Neural progenitor cell (in vitro differentiated cells): Measurements from ENCODE around the gene PLIN3. TPM values are rescaled to one million over a fixed set of nuclear protein-coding genes. Genes with fewer than 3 reads are reported as not detected.

Experiments
- DNase-seq: peaks from one replicate; pipeline ENCODE4 v3.0.0-alpha.2; 2016; ENCODE audit warnings: low spot score
- H2AFZ ChIP-seq: fragments of 200-600 bp; sonication (generic); replicated peaks from 2 replicates; pipeline ENCODE4 v1.6.1; 2016; ENCODE audit warnings: antibody characterized with exemption
- H3F3A ChIP-seq: fragments of 200-600 bp; sonication (generic); 2 replicates; pipeline ENCODE4 v1.6.1; 2016; ENCODE audit warnings: antibody characterized with exemption, low read depth
- H3K27ac ChIP-seq: fragments of 200-600 bp; sonication (generic); 2 replicates; pipeline ENCODE4 v1.5.1; 2016; ENCODE audit warnings: mild to moderate bottlenecking
- H3K27me3 ChIP-seq: fragments of 200-600 bp; sonication (generic); 2 replicates; pipeline ENCODE4 v1.6.1; 2016; ENCODE audit warnings: mild to moderate bottlenecking, moderate library complexity
- H3K36me3 ChIP-seq: fragments of 200-600 bp; sonication (generic); 2 replicates; pipeline ENCODE4 v1.5.1; 2016
- H3K4me1 ChIP-seq: fragments of 200-600 bp; sonication (generic); 2 replicates; pipeline ENCODE4 v1.6.1; 2016; ENCODE audit warnings: mixed run types
- H3K4me2 ChIP-seq: fragments of 200-600 bp; sonication (generic); 2 replicates; pipeline ENCODE4 v1.6.1; 2016
- H3K4me3 ChIP-seq: fragments of 200-600 bp; sonication (generic); 2 replicates; pipeline ENCODE4 v1.5.1; 2016
- H3K79me2 ChIP-seq: fragments of 200-600 bp; sonication (generic); 2 replicates; pipeline ENCODE4 v1.6.1; 2016; ENCODE audit warnings: low read depth
- H3K9ac ChIP-seq: fragments of 200-600 bp; sonication (generic); 2 replicates; pipeline ENCODE4 v1.6.1; 2016
- H3K9me3 ChIP-seq: fragments of 200-600 bp; sonication (generic); 2 replicates; pipeline ENCODE4 v1.5.1; 2016; ENCODE audit warnings: low read depth
- H4K20me1 ChIP-seq: fragments of 200-600 bp; sonication (generic); 2 replicates; pipeline ENCODE4 v1.6.1; 2016; ENCODE audit warnings: low read depth
- H3K27ac Mint-ChIP-seq: 3 replicates; pipeline ENCODE4 v1.8.0; 2021; ENCODE audit warnings: mixed read lengths
- H3K27me3 Mint-ChIP-seq: 2 replicates; pipeline ENCODE4 v1.8.0; 2022; ENCODE audit warnings: low read depth, mild to moderate bottlenecking, inconsistent platforms, moderate library complexity, mixed read lengths; ENCODE audit not compliant: insufficient read depth
- H3K36me3 Mint-ChIP-seq: 3 replicates; pipeline ENCODE4 v1.8.0; 2021; ENCODE audit warnings: mixed read lengths
- H3K4me1 Mint-ChIP-seq: 3 replicates; pipeline ENCODE4 v1.8.0; 2021; ENCODE audit warnings: mixed read lengths
- H3K4me3 Mint-ChIP-seq: 3 replicates; pipeline ENCODE4 v1.8.0; 2021; ENCODE audit warnings: mild to moderate bottlenecking, moderate library complexity, mixed read lengths
- H3K9me3 Mint-ChIP-seq: 3 replicates; pipeline ENCODE4 v1.8.0; 2020; ENCODE audit warnings: mixed read lengths
- EZH2 ChIP-seq: fragments of 200-600 bp; sonication (generic); IDR thresholded peaks from 2 replicates; pipeline ENCODE4 v1.6.1; 2017; ENCODE audit warnings: antibody characterized with exemption, mild to moderate bottlenecking, moderate library complexity
- EZH2phosphoT487 ChIP-seq: fragments of 200-600 bp; sonication (generic); IDR thresholded peaks from 2 replicates; pipeline ENCODE4 v1.6.1; 2017; ENCODE audit warnings: antibody characterized with exemption
- total RNA-seq: library from RNA; depleted of rRNA; stranded (reverse); fragments of >200 nt; gene quantifications from 2 replicates; pipeline ENCODE4 v1.2.3, GENCODE V29; 2015; ENCODE audit warnings: low replicate concordance
- TF ChIP-seq, protein P1 (sequence below): fragments of 200-600 bp; sonication (generic); IDR thresholded peaks from 2 replicates; pipeline ENCODE4 v1.5.1; 2017; ENCODE audit warnings: antibody characterized with exemption, mild to moderate bottlenecking

The PLIN3 gene
- total RNA-seq, 1 donor from 2014 or later: 49.7 TPM

DNA sequence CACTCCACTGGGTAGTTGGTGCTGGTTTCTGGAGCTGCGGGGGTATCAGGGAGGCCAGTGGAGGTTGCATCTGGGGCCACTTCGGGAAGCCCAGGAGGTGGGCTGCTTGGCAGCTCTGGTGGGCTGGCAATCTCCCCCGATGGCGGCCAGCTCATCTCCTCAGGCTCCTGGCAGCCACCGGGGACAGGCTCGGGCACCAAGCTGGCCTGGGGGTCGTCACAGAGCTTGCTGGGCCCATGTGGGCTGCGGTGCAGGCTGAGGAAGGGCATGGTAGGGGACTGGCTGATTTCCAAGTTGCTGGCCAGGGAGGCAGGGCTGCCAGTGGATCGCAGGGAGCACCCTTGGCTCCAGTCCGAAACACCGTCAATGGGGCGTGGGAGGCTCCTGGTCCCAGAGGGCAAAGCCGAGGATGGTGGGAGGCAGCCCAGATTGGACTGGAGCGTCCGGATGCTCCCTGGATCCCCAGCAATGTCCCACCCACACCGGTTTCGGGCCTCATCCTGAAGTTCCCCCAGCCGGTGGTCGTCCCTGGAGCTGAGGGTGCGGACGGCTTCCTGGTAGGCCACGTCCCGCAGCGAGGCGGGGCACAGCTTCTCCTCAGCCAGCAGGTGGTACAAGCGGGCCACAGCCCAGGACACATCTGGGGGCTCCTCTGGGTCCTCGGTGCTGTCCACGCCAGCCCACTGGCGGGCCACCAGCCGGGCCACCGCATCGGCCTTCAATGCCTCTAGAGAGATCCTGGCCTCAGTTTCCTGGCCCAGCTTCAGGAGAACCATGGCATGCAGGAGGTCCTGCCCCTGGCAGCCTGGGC is 49.8 kb downstream of the PLIN3 start:
- H3K27me3 Mint-ChIP-seq: peaks cover 12% of the 10 kb centered on the region
- DNase-seq: no peak
- peaks cover 10% of the 10 kb centered on the region for H3F3A ChIP-seq

DNA sequence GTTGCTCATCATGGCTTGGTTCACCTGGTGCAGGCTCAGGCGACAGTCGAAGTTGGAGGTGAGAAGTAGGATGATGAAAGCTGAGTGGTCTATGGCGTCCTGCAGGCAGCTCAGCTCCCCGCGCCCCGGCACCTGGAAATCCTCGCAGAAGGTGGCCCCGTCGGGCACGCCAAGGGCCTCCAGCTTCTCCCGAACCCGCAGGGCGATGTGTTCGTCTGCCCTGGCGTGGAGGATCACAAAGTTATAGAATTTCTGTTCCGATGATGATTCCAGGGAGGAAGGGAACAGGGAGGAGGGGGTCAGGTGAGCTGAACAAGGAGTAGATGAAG is 50.6 kb downstream of the PLIN3 start:
- DNase-seq: no peak
- Histone ChIP-seq H3F3A (peaks cover 10% of the 10 kb centered on the region), H2AFZ (no peak overlapping the region), H3K27ac (no peak overlapping the region), H4K20me1 (no peaks in the 10 kb centered on the region), H3K9me3 (no peaks in the 10 kb centered on the region), H3K36me3 (no peaks in the 10 kb centered on the region), H3K9ac (no peak overlapping the region), H3K27me3 (no peaks in the 10 kb centered on the region), H3K4me3 (no peak overlapping the region), H3K4me1 (no peaks in the 10 kb centered on the region), H3K79me2 (no peaks in the 10 kb centered on the region), H3K4me2 (no peak overlapping the region)
- Mint-ChIP-seq H3K27me3 (peaks cover 13% of the 10 kb centered on the region), H3K4me3 (no peak overlapping the region), H3K4me1 (peaks cover 3% of the 10 kb centered on the region), H3K36me3 (no peaks in the 10 kb centered on the region), H3K27ac (no peak overlapping the region), H3K9me3 (peaks cover 2% of the 10 kb centered on the region)
- TF ChIP-seq, protein P1, sequence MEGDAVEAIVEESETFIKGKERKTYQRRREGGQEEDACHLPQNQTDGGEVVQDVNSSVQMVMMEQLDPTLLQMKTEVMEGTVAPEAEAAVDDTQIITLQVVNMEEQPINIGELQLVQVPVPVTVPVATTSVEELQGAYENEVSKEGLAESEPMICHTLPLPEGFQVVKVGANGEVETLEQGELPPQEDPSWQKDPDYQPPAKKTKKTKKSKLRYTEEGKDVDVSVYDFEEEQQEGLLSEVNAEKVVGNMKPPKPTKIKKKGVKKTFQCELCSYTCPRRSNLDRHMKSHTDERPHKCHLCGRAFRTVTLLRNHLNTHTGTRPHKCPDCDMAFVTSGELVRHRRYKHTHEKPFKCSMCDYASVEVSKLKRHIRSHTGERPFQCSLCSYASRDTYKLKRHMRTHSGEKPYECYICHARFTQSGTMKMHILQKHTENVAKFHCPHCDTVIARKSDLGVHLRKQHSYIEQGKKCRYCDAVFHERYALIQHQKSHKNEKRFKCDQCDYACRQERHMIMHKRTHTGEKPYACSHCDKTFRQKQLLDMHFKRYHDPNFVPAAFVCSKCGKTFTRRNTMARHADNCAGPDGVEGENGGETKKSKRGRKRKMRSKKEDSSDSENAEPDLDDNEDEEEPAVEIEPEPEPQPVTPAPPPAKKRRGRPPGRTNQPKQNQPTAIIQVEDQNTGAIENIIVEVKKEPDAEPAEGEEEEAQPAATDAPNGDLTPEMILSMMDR: no peak
- TF ChIP-seq EZH2 (no peak), EZH2phosphoT487 (no peak)

More for the DNA sequence above, 49.8 kb downstream of the PLIN3 start:
- H3K9me3 ChIP-seq: no peaks in the 10 kb centered on the region
- no peak overlapping the region for H3K4me2 ChIP-seq
- H3K4me1 ChIP-seq: no peaks in the 10 kb centered on the region
- Mint-ChIP-seq H3K9me3 (peaks cover 2% of the 10 kb centered on the region), H3K27ac (no peak overlapping the region), H3K36me3 (no peaks in the 10 kb centered on the region), H3K4me3 (no peak overlapping the region), H3K4me1 (peaks cover 3% of the 10 kb centered on the region)
- H2AFZ ChIP-seq: no peak overlapping the region
- H3K9ac ChIP-seq: no peak overlapping the region
- H3K27ac ChIP-seq: no peak overlapping the region
- H4K20me1 ChIP-seq: no peaks in the 10 kb centered on the region
- TF ChIP-seq EZH2phosphoT487: no peak
- no peak for TF ChIP-seq EZH2
- H3K79me2 ChIP-seq: no peaks in the 10 kb centered on the region
- H3K4me3 ChIP-seq: no peak overlapping the region
- no peaks in the 10 kb centered on the region for H3K36me3 ChIP-seq
- no peaks in the 10 kb centered on the region for H3K27me3 ChIP-seq

DNA sequence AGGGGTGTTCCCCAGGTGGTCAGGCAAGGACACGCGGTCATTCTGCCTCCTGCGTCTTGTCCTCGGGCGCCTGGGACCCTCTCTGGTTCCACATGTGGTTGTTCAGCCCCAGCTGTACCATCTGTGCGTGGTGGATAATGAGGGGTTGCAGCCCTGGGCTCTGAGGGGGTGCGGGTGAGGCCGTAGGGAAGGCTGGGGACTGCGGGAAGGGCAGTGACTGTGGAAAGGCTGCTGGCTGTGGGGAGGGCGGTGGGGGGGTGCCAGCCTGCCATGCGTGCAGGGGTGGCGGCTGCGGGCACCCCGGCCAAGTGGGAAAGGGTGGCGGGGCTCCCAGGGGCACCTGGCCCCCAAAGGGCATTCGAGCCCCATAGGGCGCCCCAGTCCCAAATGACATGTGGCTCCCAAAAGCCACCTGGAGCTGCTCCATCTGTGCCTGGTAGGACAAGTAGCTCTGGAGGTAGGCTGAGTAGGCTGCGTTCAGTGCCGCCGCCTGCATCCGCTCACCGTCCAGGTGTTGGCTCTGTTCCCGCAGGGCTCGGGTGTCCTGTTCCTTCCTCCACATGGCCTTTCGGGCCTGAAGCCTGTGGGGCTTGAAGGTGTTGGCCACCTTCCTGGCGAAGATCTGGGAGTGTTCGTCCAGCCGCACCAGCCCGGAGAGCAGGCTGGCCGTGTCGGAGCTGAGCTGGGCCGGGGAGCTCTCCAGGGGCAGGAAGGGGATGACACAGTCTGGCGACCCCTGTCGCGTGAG is 51.1 kb downstream of the PLIN3 start:
- H3K4me3 ChIP-seq: no peak overlapping the region
- Mint-ChIP-seq H3K27ac (no peak overlapping the region), H3K4me3 (no peak overlapping the region), H3K4me1 (peaks cover 3% of the 10 kb centered on the region), H3K9me3 (peaks cover 2% of the 10 kb centered on the region), H3K36me3 (no peaks in the 10 kb centered on the region), H3K27me3 (peaks cover 13% of the 10 kb centered on the region)
- H3K36me3 ChIP-seq: no peaks in the 10 kb centered on the region
- H2AFZ ChIP-seq: peak overlapping the region; percentile 48
- no peaks in the 10 kb centered on the region for H3K27me3 ChIP-seq
- TF ChIP-seq, protein P1: no peak
- TF ChIP-seq EZH2 (no peak), EZH2phosphoT487 (no peak)
- no peak for DNase-seq
- H3F3A ChIP-seq: peaks cover 10% of the 10 kb centered on the region
- H3K9me3 ChIP-seq: no peaks in the 10 kb centered on the region
- H3K79me2 ChIP-seq: no peaks in the 10 kb centered on the region
- H3K4me2 ChIP-seq: no peak overlapping the region
- no peak overlapping the region for H3K9ac ChIP-seq
- no peak overlapping the region for H3K27ac ChIP-seq
- H4K20me1 ChIP-seq: no peaks in the 10 kb centered on the region
- no peaks in the 10 kb centered on the region for H3K4me1 ChIP-seq
